IMR-90 (cell line): ENCODE measurements around the gene NR0B2. TPM values are rescaled to one million over a fixed set of nuclear protein-coding genes. Genes with fewer than 3 reads are reported as not detected.
A peak's percentile ranks its signal among the peaks of the same experiment; 100 is the strongest.

ENCODE experiments used
- ATAC-seq: fragments of 200-7000 bp; cut with Tn5 transposase; 2 replicates; pipeline ENCODE4 v1.9.1; 2020; ENCODE audit warnings: low read depth, mild to moderate bottlenecking, moderate library complexity
- BruUV-seq: library from RNA; stranded (reverse); fragments of 400-500 nt; replicated peaks from 2 replicates; lab custom pipeline; 2021; lab: Mats Ljungman, UMichigan
- CTCF ChIA-PET: fragments of 300-600 bp; formaldehyde crosslinking; extraction: SDS; loops from one replicate; lab custom pipeline; 2021; ENCODE audit warnings: antibody characterized with exemption; lab: Yijun Ruan, JAX
- POLR2A ChIA-PET: fragments of 300-600 bp; sonication (Branson Sonifier 250); formaldehyde crosslinking; loops from one replicate; lab custom pipeline; 2022; ENCODE audit warnings: antibody characterized with exemption; ENCODE audit not compliant: unreplicated experiment; lab: Charles Lee
- DNase-seq: peaks from one replicate; pipeline ENCODE4 v3.0.0; 2013
- H2AFZ ChIP-seq: replicated peaks from 2 replicates; pipeline ENCODE3; 2013; ENCODE audit warnings: low read length, mild to moderate bottlenecking; ENCODE audit not compliant: poor library complexity
- H2AK5ac ChIP-seq: 2 replicates; pipeline ENCODE4 v1.6.1; 2013; ENCODE audit warnings: low read depth, low read length, inconsistent platforms
- H2AK9ac ChIP-seq: replicated peaks from 2 replicates; pipeline ENCODE3; 2013; ENCODE audit warnings: mild to moderate bottlenecking, low read depth, low read length, moderate library complexity; ENCODE audit not compliant: poor library complexity
- H2BK120ac ChIP-seq: 2 replicates; pipeline ENCODE4 v1.6.1; 2013; ENCODE audit warnings: low read depth, low read length, inconsistent platforms
- H2BK15ac ChIP-seq: 3 replicates; pipeline ENCODE4 v1.6.1; 2013; ENCODE audit warnings: low read depth, low read length, inconsistent platforms
- H2BK20ac ChIP-seq: 2 replicates; pipeline ENCODE4 v1.6.1; 2013; ENCODE audit warnings: low read depth, mild to moderate bottlenecking, inconsistent platforms, low read length, moderate library complexity
- H2BK5ac ChIP-seq: 2 replicates; pipeline ENCODE4 v1.6.1; 2013; ENCODE audit warnings: mild to moderate bottlenecking, low read depth, low read length, inconsistent platforms; ENCODE audit not compliant: poor library complexity, severe bottlenecking
- H3K14ac ChIP-seq: replicated peaks from 2 replicates; pipeline ENCODE4 v1.6.1; 2013; ENCODE audit warnings: low read depth, low read length, inconsistent platforms
- H3K18ac ChIP-seq: 2 replicates; pipeline ENCODE4 v1.6.1; 2013; ENCODE audit warnings: low read depth, low read length, control low read depth
- H3K23ac ChIP-seq: 2 replicates; pipeline ENCODE4 v1.6.1; 2013; ENCODE audit warnings: low read depth, low read length, inconsistent platforms
- H3K27ac ChIP-seq: 2 replicates; pipeline ENCODE4 v1.5.1; 2013; ENCODE audit warnings: mild to moderate bottlenecking, control low read depth, low read length; ENCODE audit not compliant: insufficient read depth
- H3K27me3 ChIP-seq: 2 replicates; pipeline ENCODE4 v1.6.1; 2013; ENCODE audit warnings: low read length; ENCODE audit not compliant: control insufficient read depth, insufficient read depth
- H3K36me3 ChIP-seq: 2 replicates; pipeline ENCODE4 v1.6.1; 2013; ENCODE audit warnings: low read length, mixed read lengths; ENCODE audit not compliant: control insufficient read depth, insufficient read depth
- H3K4ac ChIP-seq: 2 replicates; pipeline ENCODE4 v1.6.1; 2013; ENCODE audit warnings: low read depth, low read length, inconsistent platforms
- H3K4me1 ChIP-seq: 2 replicates; pipeline ENCODE4 v1.6.1; 2013; ENCODE audit warnings: low read length, mixed read lengths; ENCODE audit not compliant: control insufficient read depth, insufficient read depth
- H3K4me2 ChIP-seq: 2 replicates; pipeline ENCODE4 v1.6.1; 2013; ENCODE audit warnings: low read depth, mild to moderate bottlenecking, control low read depth, low read length, moderate library complexity
- H3K4me3 ChIP-seq: 2 replicates; pipeline ENCODE4 v1.5.1; 2013; ENCODE audit warnings: low read depth, mild to moderate bottlenecking, control low read depth, low read length, moderate library complexity; ENCODE audit not compliant: insufficient read depth
- H3K56ac ChIP-seq: 2 replicates; pipeline ENCODE4 v1.6.1; 2013; ENCODE audit warnings: low read length, inconsistent platforms; ENCODE audit not compliant: insufficient read depth; ENCODE audit errors: extremely low read depth
- H3K79me1 ChIP-seq, 2 experiments: 2 replicates each; pipeline ENCODE4 v1.6.1; 2013; ENCODE audit warnings: low read length in 2 of 2, inconsistent platforms in 1 of 2, low read depth in 1 of 2
- H3K9ac ChIP-seq: 2 replicates; pipeline ENCODE4 v1.6.1; 2013; ENCODE audit warnings: low read depth, low read length, control low read depth
- H3K9me1 ChIP-seq: 2 replicates; pipeline ENCODE4 v1.6.1; 2013; ENCODE audit warnings: low read length, inconsistent platforms; ENCODE audit not compliant: insufficient read depth
- H3K9me3 ChIP-seq: 2 replicates; pipeline ENCODE4 v1.6.1; 2013; ENCODE audit warnings: low read length; ENCODE audit not compliant: control insufficient read depth, insufficient read depth
- H4K20me1 ChIP-seq: 2 replicates; pipeline ENCODE4 v1.6.1; 2013; ENCODE audit warnings: low read length, inconsistent platforms; ENCODE audit not compliant: insufficient read depth
- H4K5ac ChIP-seq: 2 replicates; pipeline ENCODE4 v1.6.1; 2013; ENCODE audit warnings: mild to moderate bottlenecking, low read depth, low read length, control low read depth
- H4K8ac ChIP-seq, 2 experiments: 2 replicates each; pipeline ENCODE4 v1.6.1; 2013; ENCODE audit warnings: low read depth in 2 of 2, low read length in 2 of 2, control low read depth in 1 of 2, inconsistent platforms in 1 of 2
- H4K91ac ChIP-seq: 2 replicates; pipeline ENCODE4 v1.6.1; 2013; ENCODE audit warnings: low read depth, low read length, inconsistent platforms; ENCODE audit not compliant: insufficient read depth
- BHLHE40 ChIP-seq: fragments of 150-350 bp; IDR thresholded peaks from 2 replicates; pipeline ENCODE4 v1.6.1; 2016; ENCODE audit warnings: mild to moderate bottlenecking, low read depth, low read length
- RFX5 ChIP-seq: IDR thresholded peaks from 2 replicates; pipeline ENCODE4 v1.8.0; 2012; ENCODE audit warnings: low read depth, mild to moderate bottlenecking, low read length, moderate library complexity
- WGBS, 2 experiments: methylation state at CpG; one replicate each; pipeline versions ENCODE4 v1.1.5 to v1.1.7; 2013; ENCODE audit warnings: missing lambda C conversion rate in 2 of 2; ENCODE audit not compliant: insufficient read length in 1 of 2; ENCODE audit errors: extremely low coverage in 2 of 2; 5-methylcytosine and 5-hydroxymethylcytosine counted together
- dilution Hi-C: fragments of 300-500 bp; cut with HindIII; formaldehyde crosslinking; loops from one replicate; pipeline ENCODE4 v1.14.3; 2018; ENCODE audit warnings: low sequenced_read_pairs; ENCODE audit not compliant: unreplicated experiment
- in situ Hi-C: fragments of 300-500 bp; cut with MboI; formaldehyde crosslinking; loops from 3 replicates; pipeline ENCODE4 v1.14.3; 2019; ENCODE audit warnings: low sequenced_read_pairs, inconsistent platforms, mixed read lengths
- intact Hi-C: fragments of 100-400 bp; cut with micrococcal nuclease; formaldehyde crosslinking; loops from 2 replicates; pipeline ENCODE4 v1.10.0; 2022
- polyA plus RNA-seq, 3 experiments: library from polyadenylated mRNA; depleted of rRNA; stranded (reverse); fragments of >200 nt; gene quantifications; 2 replicates each; pipeline ENCODE4 v1.2.3, GENCODE V29; 2012; ENCODE audit warnings: low replicate concordance in 1 of 3
- total RNA-seq: library from RNA; depleted of rRNA; stranded (reverse); fragments of >200 nt; gene quantifications from 2 replicates; pipeline ENCODE4 v1.2.3, GENCODE V29; 2012

The NR0B2 gene
- total and polyA plus RNA-seq, 2 of the 4 experiments (the other 2 are of a cell fraction) = not detected

- TF ChIP-seq BHLHE40 (no peak), RFX5 (no peak)
- no peak for DNase-seq
- in situ Hi-C loops (no loop called here), intact Hi-C loops (no loop called here), dilution Hi-C loops (no loop called here)
- H3K36me3 ChIP-seq = peaks cover 12% of the 10 kb centered on the region
- peak overlapping the region; percentile 79 for H2BK5ac ChIP-seq
- no peaks in the 10 kb centered on the region for H3K27me3 ChIP-seq
- peaks cover 18% of the 10 kb centered on the region for H3K9me1 ChIP-seq
- H3K4me2 ChIP-seq = peak overlapping the region; percentile 100
- H2BK20ac ChIP-seq = peak overlapping the region; percentile 11; the same call in 1 of the 2 replicates
- H3K9ac ChIP-seq = peak overlapping the region; percentile 83
- H3K4ac ChIP-seq = peak overlapping the region; percentile 94; the same call in 1 of the 2 replicates
- POLR2A ChIA-PET = no interaction called here
- CTCF ChIA-PET = no interaction called here
- ATAC-seq = no peak
- 60% methylated on average over 3 of the region's 6 CpGs; no CpG with 5 or more reads in 1 of the 2 experiments for WGBS, 2 experiments
- H3K18ac ChIP-seq = no peak overlapping the region
- peak overlapping the region; percentile 94 for H2AFZ ChIP-seq
- H2BK120ac ChIP-seq = no peak overlapping the region
- peak overlapping the region; percentile 71 for H3K4me3 ChIP-seq
- peak overlapping the region; percentile 96 for H3K14ac ChIP-seq
- H4K5ac ChIP-seq = peak overlapping the region; percentile 41
- H4K8ac ChIP-seq = peak overlapping the region; percentile 60 to 98
- H3K9me3 ChIP-seq = no peaks in the 10 kb centered on the region
- peaks cover 20 to 38% of the 10 kb centered on the region in 2 experiments for H3K79me1 ChIP-seq
- peak overlapping the region; percentile 78 for H4K91ac ChIP-seq
- BruUV-seq = TSS peak; percentile 60
- H3K23ac ChIP-seq = peak overlapping the region; percentile 94
- H3K56ac ChIP-seq = peak overlapping the region; percentile 71
- peaks cover 6% of the 10 kb centered on the region for H3K4me1 ChIP-seq
- H2BK15ac ChIP-seq = no peak overlapping the region
- H2AK5ac ChIP-seq = peak overlapping the region; percentile 94
- peaks cover 21% of the 10 kb centered on the region for H4K20me1 ChIP-seq
- H3K27ac ChIP-seq = peak overlapping the region; percentile 79
- H2AK9ac ChIP-seq = peak overlapping the region; percentile 98
Observed at GRCh38 chr1:26922431-26922729, 8.6 kb upstream of the NR0B2 start.
